Upper lobe of right lung (tissue), 1 donor: ENCODE results near the gene TMEM139. TPM values are rescaled to one million over a fixed set of nuclear protein-coding genes. Genes with fewer than 3 reads are reported as not detected.

Source experiments
- ATAC-seq: fragments of 200-7000 bp; cut with Tn5 transposase; one replicate; pipeline ENCODE4 v1.9.1; 2020; ENCODE audit warnings: mild to moderate bottlenecking, moderate library complexity
- DNase-seq: peaks from one replicate; pipeline ENCODE4 v3.0.0-alpha.2; 2020
- H3K27ac ChIP-seq: fragments of 200-600 bp; one replicate; pipeline ENCODE4 v1.8.0; 2022
- H3K27me3 ChIP-seq: fragments of 200-600 bp; one replicate; pipeline ENCODE4 v1.8.0; 2022; ENCODE audit warnings: mild to moderate bottlenecking
- H3K36me3 ChIP-seq: fragments of 200-600 bp; one replicate; pipeline ENCODE4 v1.8.0; 2022
- H3K4me1 ChIP-seq: fragments of 200-600 bp; one replicate; pipeline ENCODE4 v1.8.0; 2022
- H3K4me3 ChIP-seq: fragments of 200-600 bp; one replicate; pipeline ENCODE4 v1.8.0; 2022; ENCODE audit warnings: mild to moderate bottlenecking
- H3K9me3 ChIP-seq: fragments of 200-600 bp; one replicate; pipeline ENCODE4 v1.8.0; 2022
- CTCF ChIP-seq: fragments of 200-600 bp; IDR thresholded peaks from one replicate; pipeline ENCODE4 v1.8.0; 2022; ENCODE audit warnings: antibody characterized with exemption
- intact Hi-C: fragments of 100-400 bp; cut with DNase I; formaldehyde crosslinking; loops from one replicate; pipeline ENCODE4 v1.11.0; 2022
- total RNA-seq: library from RNA; stranded (reverse); fragmentation: NEBNext Ultra II Directional; extraction: Animal tissue kit (Norgen Biotek cat#: 25700); gene quantifications from one replicate; pipeline ENCODE4 v1.2.1, GENCODE V29; 2021
- donor health status: DM: no; HTN: yes; CAD: no; lungs with severe emphysema.

The TMEM139 gene
- total RNA-seq, 1 donor from 2014 or later: 25.1 TPM

- H3K4me3 ChIP-seq: no peak overlapping the region
- H3K27me3 ChIP-seq: no peaks in the 10 kb centered on the region
- H3K36me3 ChIP-seq: peaks cover 97% of the 10 kb centered on the region
- no peak for TF ChIP-seq CTCF
- H3K9me3 ChIP-seq: no peaks in the 10 kb centered on the region
- DNase-seq (no peak), ATAC-seq (peak; percentile 92)
- H3K4me1 ChIP-seq: peaks cover 15% of the 10 kb centered on the region
- peak overlapping the region; percentile 37 for H3K27ac ChIP-seq
- intact Hi-C loops: loop anchor here (10.0 kb wide), 1 partner anchor 56 kb away; no protein-coding TSS in a partner anchor
Measured at GRCh38 chr7:143300959-143301935, 16.5 kb downstream of the TMEM139 start.

GRCh38 chr7:143303733-143304132 is 19.0 kb downstream of the TMEM139 start:
- H3K9me3 ChIP-seq: no peaks in the 10 kb centered on the region
- no peak overlapping the region for H3K27ac ChIP-seq
- peaks cover 90% of the 10 kb centered on the region for H3K36me3 ChIP-seq
- no peak overlapping the region for H3K4me3 ChIP-seq
- DNase-seq: no peak
- no peaks in the 10 kb centered on the region for H3K27me3 ChIP-seq
- TF ChIP-seq CTCF: no peak
- no peak for ATAC-seq
- H3K4me1 ChIP-seq: peaks cover 13% of the 10 kb centered on the region
- intact Hi-C loops: loop anchor here (10.0 kb wide), 1 partner anchor 59 kb away; no protein-coding TSS in a partner anchor

GRCh38 chr7:143304938-143305337 is 20.2 kb downstream of the TMEM139 start:
- no peak for ATAC-seq
- intact Hi-C loops: loop anchor here (10.0 kb wide), 1 partner anchor 60 kb away; no protein-coding TSS in a partner anchor
- peaks cover 79% of the 10 kb centered on the region for H3K36me3 ChIP-seq

GRCh38 chr7:143305423-143306070 is 20.8 kb downstream of the TMEM139 start:
- Histone ChIP-seq H3K9me3 (no peaks in the 10 kb centered on the region), H3K36me3 (peaks cover 73% of the 10 kb centered on the region), H3K27me3 (no peaks in the 10 kb centered on the region), H3K4me3 (no peak overlapping the region), H3K4me1 (peaks cover 5% of the 10 kb centered on the region), H3K27ac (no peak overlapping the region)
- peak; percentile 70 for TF ChIP-seq CTCF
- ATAC-seq (peak; percentile 86), DNase-seq (peak; percentile 84)
- intact Hi-C loops: loop anchor here (10.0 kb wide), 1 partner anchor 61 kb away; no protein-coding TSS in a partner anchor

More at GRCh38 chr7:143304938-143305337, 20.2 kb downstream of the TMEM139 start:
- DNase-seq: no peak
- no peaks in the 10 kb centered on the region for H3K27me3 ChIP-seq
- H3K4me3 ChIP-seq: no peak overlapping the region
- no peak overlapping the region for H3K27ac ChIP-seq
- peaks cover 11% of the 10 kb centered on the region for H3K4me1 ChIP-seq
- no peaks in the 10 kb centered on the region for H3K9me3 ChIP-seq
- no peak for TF ChIP-seq CTCF

GRCh38 chr7:143308632-143309031 is 23.9 kb downstream of the TMEM139 start:
- H3K27me3 ChIP-seq: no peaks in the 10 kb centered on the region
- H3K36me3 ChIP-seq: peaks cover 43% of the 10 kb centered on the region
- H3K27ac ChIP-seq: no peak overlapping the region
- H3K4me1 ChIP-seq: no peaks in the 10 kb centered on the region
- intact Hi-C loops: loop anchor here (10.0 kb wide), 1 partner anchor 64 kb away; no protein-coding TSS in a partner anchor
- no peak overlapping the region for H3K4me3 ChIP-seq
- no peak for TF ChIP-seq CTCF
- H3K9me3 ChIP-seq: no peaks in the 10 kb centered on the region
- ATAC-seq: no peak
- DNase-seq: no peak
